Effector memory CD4-positive, alpha-beta T cell (primary cell): ENCODE data around the gene C18orf32.
A peak's percentile ranks its signal among the peaks of the same experiment; 100 is the strongest.
"Not testable (repeated sequence)": the region's sequence is repeated elsewhere in the genome, so short reads cannot be mapped to it uniquely, and the experiment has no call there.

Experiments
- DNase-seq, 3 donors: peaks; one replicate each; pipeline ENCODE4 v3.0.0-alpha.2; 2020
- H3K27ac ChIP-seq: 2 replicates; pipeline ENCODE4 v1.7.0; 2013; ENCODE audit warnings: mild to moderate bottlenecking, low read length, moderate library complexity; ENCODE audit not compliant: insufficient read depth, poor library complexity, severe bottlenecking
- H3K27me3 ChIP-seq: replicated peaks from 2 replicates; pipeline ENCODE4 v1.7.0; 2013; ENCODE audit warnings: mild to moderate bottlenecking, low read length; ENCODE audit not compliant: insufficient read depth, control insufficient read depth, poor library complexity, severe bottlenecking
- H3K36me3 ChIP-seq: 2 replicates; pipeline ENCODE4 v1.7.0; 2013; ENCODE audit warnings: mild to moderate bottlenecking, low read length, moderate library complexity; ENCODE audit not compliant: control insufficient read depth, insufficient read depth
- H3K4me1 ChIP-seq: 2 replicates; pipeline ENCODE4 v1.7.0; 2013; ENCODE audit warnings: low read length, mild to moderate bottlenecking; ENCODE audit not compliant: control insufficient read depth, insufficient read depth, poor library complexity, severe bottlenecking
- H3K4me3 ChIP-seq: 2 replicates; pipeline ENCODE4 v1.7.0; 2013; ENCODE audit warnings: low read length, low read depth, mild to moderate bottlenecking; ENCODE audit not compliant: insufficient read depth, poor library complexity, severe bottlenecking
- H3K9me3 ChIP-seq: 2 replicates; pipeline ENCODE4 v1.7.0; 2013; ENCODE audit warnings: mild to moderate bottlenecking, low read length, moderate library complexity; ENCODE audit not compliant: control insufficient read depth
- total RNA-seq, 3 donors: gene quantifications; one replicate each; lab custom pipeline; 2026; lab: John Stamatoyannopoulos, UW

The C18orf32 gene
- total RNA-seq, result 4.6 to 6.4 (median 5.4) reads per million in 3 donors

GRCh38 chr18:49486953-49487710 is at the start of gene C18orf32:
C18orf32 (minus strand) TSS chr18:49487234; CDS start chr18:49483748, 3,486 bp downstream.
- no peaks in the 10 kb centered on the region for H3K27me3 ChIP-seq
- peaks cover 34% of the 10 kb centered on the region for H3K4me1 ChIP-seq

GRCh38 chr18:49534846-49535601 is 48.0 kb upstream of the C18orf32 start:
- H3K27me3 ChIP-seq, result no peaks in the 10 kb centered on the region

More at GRCh38 chr18:49486953-49487710, at the start of gene C18orf32:
- DNase-seq, result peak; percentile 91 to 92 (median 91)
- peak within 1 kb of the TSS; percentile 87 for H3K27ac ChIP-seq
- no peaks in the 10 kb centered on the region for H3K9me3 ChIP-seq
- peak within 1 kb of the TSS; percentile 61 for H3K4me3 ChIP-seq
- H3K36me3 ChIP-seq, result peaks cover 32% of the 10 kb centered on the region

GRCh38 chr18:49531678-49532153 is 44.7 kb upstream of the C18orf32 start:
- no peaks in the 10 kb centered on the region for H3K9me3 ChIP-seq
- H3K4me1 ChIP-seq, result no peaks in the 10 kb centered on the region
- DNase-seq, result no peak
- no peaks in the 10 kb centered on the region for H3K36me3 ChIP-seq
- no peaks in the 10 kb centered on the region for H3K27me3 ChIP-seq
- no peak overlapping the region for H3K27ac ChIP-seq
- no peak overlapping the region for H3K4me3 ChIP-seq

More at GRCh38 chr18:49534846-49535601, 48.0 kb upstream of the C18orf32 start:
- DNase-seq, result no peak
- no peaks in the 10 kb centered on the region for H3K9me3 ChIP-seq
- no peaks in the 10 kb centered on the region for H3K4me1 ChIP-seq
- H3K4me3 ChIP-seq, result no peak overlapping the region
- H3K27ac ChIP-seq, result no peak overlapping the region
- no peaks in the 10 kb centered on the region for H3K36me3 ChIP-seq

GRCh38 chr18:49529596-49529995 is 42.6 kb upstream of the C18orf32 start:
- Histone ChIP-seq H3K9me3 (no peaks in the 10 kb centered on the region), H3K36me3 (no peaks in the 10 kb centered on the region), H3K27me3 (no peaks in the 10 kb centered on the region), H3K4me3 (no peak overlapping the region), H3K27ac (no peak overlapping the region), H3K4me1 (no peaks in the 10 kb centered on the region)
- DNase-seq, result no peak

- Histone ChIP-seq H3K27ac (no peak overlapping the region), H3K4me1 (no peaks in the 10 kb centered on the region), H3K9me3 (no peaks in the 10 kb centered on the region), H3K27me3 (no peaks in the 10 kb centered on the region), H3K36me3 (no peaks in the 10 kb centered on the region), H3K4me3 (no peak overlapping the region)
- no peak for DNase-seq
Measured at GRCh38 chr18:49527631-49528327, 40.7 kb upstream of the C18orf32 start.

- Histone ChIP-seq H3K27ac (no peak overlapping the region), H3K27me3 (no peaks in the 10 kb centered on the region), H3K4me1 (no peaks in the 10 kb centered on the region), H3K36me3 (no peaks in the 10 kb centered on the region), H3K9me3 (no peaks in the 10 kb centered on the region), H3K4me3 (no peak overlapping the region)
- no peak for DNase-seq
Measured at GRCh38 chr18:49525981-49526380, 38.9 kb upstream of the C18orf32 start.

GRCh38 chr18:49524951-49525350 is 37.9 kb upstream of the C18orf32 start:
- no peaks in the 10 kb centered on the region for H3K9me3 ChIP-seq

GRCh38 chr18:49524349-49524748 is 37.3 kb upstream of the C18orf32 start:
- no peak for DNase-seq
- H3K27me3 ChIP-seq, result no peaks in the 10 kb centered on the region

More at GRCh38 chr18:49524951-49525350, 37.9 kb upstream of the C18orf32 start:
- no peak for DNase-seq
- Histone ChIP-seq H3K27me3 (no peaks in the 10 kb centered on the region), H3K4me3 (no peak overlapping the region), H3K36me3 (no peaks in the 10 kb centered on the region), H3K27ac (no peak overlapping the region), H3K4me1 (no peaks in the 10 kb centered on the region)

GRCh38 chr18:49523580-49524093 is 36.6 kb upstream of the C18orf32 start:
- H3K36me3 ChIP-seq, H3K27ac ChIP-seq, H3K9me3 ChIP-seq, H3K4me3 ChIP-seq, H3K4me1 ChIP-seq, H3K27me3 ChIP-seq, DNase-seq: not testable (repeated sequence)

More at GRCh38 chr18:49524349-49524748, 37.3 kb upstream of the C18orf32 start:
- Histone ChIP-seq H3K36me3 (no peaks in the 10 kb centered on the region), H3K4me3 (no peak overlapping the region), H3K4me1 (no peaks in the 10 kb centered on the region), H3K27ac (no peak overlapping the region), H3K9me3 (no peaks in the 10 kb centered on the region)
